ENCODE data around the gene SYNPO2.

- TF ChIP-seq GATA2 (IDR thresholded peaks at IDR 0.05; ENCODE audit: low read depth, low read length): no peak
- TF ChIP-seq GATA3 (IDR thresholded peaks at IDR 0.05; ENCODE audit: low read depth, low read length): no peak
Measured at GRCh38 chr4:118991686-118992085, 103.0 kb downstream of the SYNPO2 start.

All from SH-SY5Y (cell line).